Stomach (tissue), 9 donors: ENCODE results near the gene MAPK1. TPM values are rescaled to one million over a fixed set of nuclear protein-coding genes. Genes with fewer than 3 reads are reported as not detected.

Source experiments
- DNase-seq, 2 donors: peaks; one replicate each; pipeline versions ENCODE4 v3.0.0 to v3.0.0-alpha.2; 2013 to 2019
- H3K27ac ChIP-seq, 5 donors: fragments of 200-600 bp in 4 of 5; sonication (generic) in 4 of 5; one replicate each; pipeline ENCODE4 v1.5.1; 2013 to 2019; ENCODE audit warnings: mild to moderate bottlenecking in 1 of 5, moderate library complexity in 1 of 5
- H3K27me3 ChIP-seq, 3 donors: fragments of 200-600 bp; sonication (generic); one replicate each; pipeline ENCODE4 v1.5.1; 2017 to 2019; ENCODE audit warnings: mixed run types in 1 of 3
- H3K36me3 ChIP-seq, 4 donors: fragments of 200-600 bp; sonication (generic); 1 replicate in 3 of 4; 2 replicates in 1 of 4; pipeline ENCODE4 v1.5.1; 2016 to 2019
- H3K4me1 ChIP-seq, 4 donors: fragments of 200-600 bp; sonication (generic); one replicate each; pipeline ENCODE4 v1.5.1; 2016 to 2019
- H3K4me3 ChIP-seq, 4 donors: fragments of 200-600 bp; sonication (generic) in 3 of 4; one replicate each; pipeline ENCODE4 v1.5.1; 2016 to 2019; ENCODE audit warnings: mild to moderate bottlenecking in 1 of 4
- H3K9me3 ChIP-seq, 4 donors: fragments of 200-600 bp; sonication (generic); one replicate each; pipeline ENCODE4 v1.5.1; 2016 to 2019
- CTCF ChIP-seq, 7 experiments: fragments of 450-650 bp in 4 of 7; fragments of 200-600 bp in 3 of 7; sonication (generic) in 3 of 7; IDR thresholded peaks; one replicate each; pipeline ENCODE4 v1.5.1; 2016 to 2019; ENCODE audit warnings: antibody characterized with exemption in 7 of 7, control low read depth in 2 of 7, mild to moderate bottlenecking in 1 of 7
- EP300 ChIP-seq: sonication (generic); formaldehyde crosslinking; IDR thresholded peaks from one replicate; pipeline ENCODE4 v1.6.1; 2017; ENCODE audit warnings: antibody characterized with exemption
- POLR2A ChIP-seq, 4 donors: fragments of 450-650 bp; IDR thresholded peaks; one replicate each; pipeline ENCODE4 v1.6.1; 2016; ENCODE audit warnings: antibody characterized with exemption in 4 of 4, control low read depth in 2 of 4, mild to moderate bottlenecking in 1 of 4, moderate library complexity in 1 of 4
- POLR2AphosphoS5 ChIP-seq, 3 donors: sonication (generic); formaldehyde crosslinking; IDR thresholded peaks; one replicate each; pipeline ENCODE4 v1.6.1; 2016; ENCODE audit warnings: antibody characterized with exemption in 3 of 3
- WGBS, 5 donors: extraction: QIAGEN DNeasy Blood & Tissue Kit in 3 of 5; methylation state at CpG; one replicate each; pipeline versions ENCODE4 v1.1.5 to v1.1.7; 2013 to 2018; 5-methylcytosine and 5-hydroxymethylcytosine counted together
- intact Hi-C: fragments of 100-400 bp; cut with DNase I; formaldehyde crosslinking; loops from one replicate; pipeline ENCODE4 v1.15.1; 2023; ENCODE audit warnings: low total_unique reads
- polyA plus RNA-seq, 3 donors: library from polyadenylated mRNA; stranded (reverse); fragments of 200-250 nt; gene quantifications; one replicate each; pipeline ENCODE4 v1.2.3, GENCODE V29; 2013
- total RNA-seq, 5 donors: library from RNA; depleted of rRNA; stranded (reverse); fragments of >200 nt; gene quantifications; one replicate each; pipeline versions ENCODE4 v1.1.0 to v1.2.3, GENCODE V29; 2014 to 2016
- donor health status: healthy with polysubstance abuse.
- donor health status: Bipolar disorder and iron deficiency.
- donor health status: healthy.

MAPK1 gene
- total and polyA plus RNA-seq, 8 donors = 10.4 to 81.6 (median 44.2) TPM

GRCh38 chr22:21861264-21861848 lies 6.1 kb downstream of the MAPK1 start:
- H3K4me1 ChIP-seq = peaks cover 69 to 99% (median 84%) of the 10 kb centered on the region in 4 donors
- TF ChIP-seq POLR2AphosphoS5 (IDR thresholded peaks at IDR 0.05) (no peak), POLR2A (IDR thresholded peaks at IDR 0.05) (no peak), CTCF (IDR thresholded peaks at IDR 0.05) (no peak), EP300 (no peak)
- no peak overlapping the region for H3K4me3 ChIP-seq
- H3K27me3 ChIP-seq = no peaks in the 10 kb centered on the region
- H3K9me3 ChIP-seq = no peaks in the 10 kb centered on the region
- H3K36me3 ChIP-seq = no peaks in the 10 kb centered on the region
- peak overlapping the region in 2 of 5 donors; percentile 15 to 55 for H3K27ac ChIP-seq
- DNase-seq = no peak
- WGBS, 5 donors = 75 to 89% (median 82%) methylated on average over 3 of the region's 3 CpGs
- intact Hi-C loops = loop anchor here (10.0 kb wide), 1 partner anchor 57 kb away; no protein-coding TSS in a partner anchor

GRCh38 chr22:21860491-21861039 lies 6.9 kb downstream of the MAPK1 start:
- H3K4me1 ChIP-seq = peaks cover 62 to 100% (median 82%) of the 10 kb centered on the region in 4 donors
- no peaks in the 10 kb centered on the region for H3K9me3 ChIP-seq
- TF ChIP-seq EP300 (no peak), POLR2AphosphoS5 (IDR thresholded peaks at IDR 0.05) (no peak)
- no peaks in the 10 kb centered on the region for H3K36me3 ChIP-seq
- WGBS, 5 donors = 65 to 88% (median 81%) methylated on average over 4 of the region's 4 CpGs
- DNase-seq = no peak
- intact Hi-C loops = loop anchor here (10.0 kb wide), 1 partner anchor 56 kb away; no protein-coding TSS in a partner anchor
- peak overlapping the region in 3 of 5 donors; percentile 15 to 55 (median 43) for H3K27ac ChIP-seq
- H3K27me3 ChIP-seq = no peaks in the 10 kb centered on the region
- H3K4me3 ChIP-seq = no peak overlapping the region

GRCh38 chr22:21858025-21858764 lies 9.2 kb downstream of the MAPK1 start:
- peaks cover 46 to 100% (median 81%) of the 10 kb centered on the region in 4 donors for H3K4me1 ChIP-seq
- H3K36me3 ChIP-seq = no peaks in the 10 kb centered on the region
- intact Hi-C loops = no loop called here
- peak overlapping the region in 4 of 5 donors; percentile 58 to 66 (median 62) for H3K27ac ChIP-seq
- H3K27me3 ChIP-seq = no peaks in the 10 kb centered on the region
- H3K4me3 ChIP-seq = peak overlapping the region in 1 of 4 donors; percentile 3
- 53 to 67% (median 59%) methylated on average over 4 of the region's 4 CpGs for WGBS, 5 donors
- peak in 1 of 2 donors; percentile 26 for DNase-seq
- TF ChIP-seq CTCF (IDR thresholded peaks at IDR 0.05) = no peak
- TF ChIP-seq POLR2A (IDR thresholded peaks at IDR 0.05) = no peak
- no peak for TF ChIP-seq POLR2AphosphoS5 (IDR thresholded peaks at IDR 0.05)
- no peak for TF ChIP-seq EP300
- no peaks in the 10 kb centered on the region for H3K9me3 ChIP-seq

GRCh38 chr22:21857481-21857914 lies 9.9 kb downstream of the MAPK1 start:
- Histone ChIP-seq H3K36me3 (peaks cover 0 to 3% (median 0%) of the 10 kb centered on the region in 4 donors), H3K27ac (peak overlapping the region in 3 of 5 donors; percentile 61 to 66 (median 63)), H3K27me3 (no peaks in the 10 kb centered on the region), H3K4me3 (peak overlapping the region in 1 of 4 donors; percentile 3), H3K4me1 (peaks cover 46 to 99% (median 77%) of the 10 kb centered on the region in 4 donors), H3K9me3 (no peaks in the 10 kb centered on the region)
- intact Hi-C loops = no loop called here
- peak in 1 of 2 donors; percentile 35 for DNase-seq
- 10 to 32% (median 25%) methylated on average over 4 of the region's 4 CpGs for WGBS, 5 donors
- TF ChIP-seq CTCF (IDR thresholded peaks at IDR 0.05) (no peak), EP300 (no peak), POLR2AphosphoS5 (IDR thresholded peaks at IDR 0.05) (no peak), POLR2A (IDR thresholded peaks at IDR 0.05) (no peak)
